OCI-LY7 (cell line): ENCODE measurements around the gene FAM171A1. TPM values are rescaled to one million over a fixed set of nuclear protein-coding genes. Genes with fewer than 3 reads are reported as not detected.

Experiments
- BruUV-seq: library from RNA; stranded (reverse); fragments of 400-500 nt; replicated peaks from 2 replicates; lab custom pipeline; 2021; lab: Mats Ljungman, UMichigan
- CTCF ChIA-PET: fragments of 300-600 bp; sonication (Branson Sonifier 250); formaldehyde crosslinking; loops from one replicate; lab custom pipeline; 2022; ENCODE audit warnings: antibody characterized with exemption; ENCODE audit not compliant: unreplicated experiment; lab: Charles Lee
- POLR2A ChIA-PET: fragments of 300-600 bp; sonication (Branson Sonifier 250); formaldehyde crosslinking; loops from one replicate; lab custom pipeline; 2022; ENCODE audit warnings: antibody characterized with exemption; lab: Charles Lee
- DNase-seq: peaks from one replicate; pipeline ENCODE4 v3.0.0-alpha.2; 2015; ENCODE audit warnings: low spot score
- H2AFZ ChIP-seq: fragments of 200-600 bp; sonication (generic), shearing (Covaris generic); 2 replicates; pipeline ENCODE4 v1.6.1; 2014; ENCODE audit warnings: mild to moderate bottlenecking, antibody characterized with exemption, low read length, moderate library complexity
- H3K27ac ChIP-seq: fragments of 200-600 bp; sonication (generic); 2 replicates; pipeline ENCODE4 v1.5.1; 2014; ENCODE audit warnings: mixed run types, low read depth, mild to moderate bottlenecking, moderate library complexity, low read length, inconsistent platforms; ENCODE audit not compliant: poor library complexity, severe bottlenecking
- H3K36me3 ChIP-seq: fragments of 200-600 bp; sonication (generic); 2 replicates; pipeline ENCODE4 v1.6.1; 2014; ENCODE audit warnings: mild to moderate bottlenecking, antibody characterized with exemption, low read length, moderate library complexity, mixed read lengths; ENCODE audit not compliant: insufficient read depth
- H3K4me1 ChIP-seq: fragments of 200-600 bp; sonication (generic); 2 replicates; pipeline ENCODE4 v1.5.1; 2014; ENCODE audit warnings: mild to moderate bottlenecking, low read length; ENCODE audit not compliant: insufficient read depth, poor library complexity, severe bottlenecking
- H3K4me2 ChIP-seq: fragments of 200-600 bp; sonication (generic); 2 replicates; pipeline ENCODE4 v1.6.1; 2014; ENCODE audit warnings: mild to moderate bottlenecking, low read length
- H3K4me3 ChIP-seq: fragments of 200-600 bp; sonication (generic); 2 replicates; pipeline ENCODE4 v1.5.1; 2014; ENCODE audit warnings: mild to moderate bottlenecking, low read depth, low read length; ENCODE audit not compliant: poor library complexity, severe bottlenecking
- H3K79me2 ChIP-seq: fragments of 200-600 bp; sonication (generic); 2 replicates; pipeline ENCODE4 v1.6.1; 2016; ENCODE audit warnings: low read depth, mild to moderate bottlenecking, low read length, moderate library complexity, mixed read lengths; ENCODE audit not compliant: insufficient read depth
- H3K9me2 ChIP-seq: fragments of 200-600 bp; sonication (generic); 2 replicates; pipeline ENCODE4 v1.6.1; 2016; ENCODE audit warnings: mild to moderate bottlenecking, low read length, mixed read lengths; ENCODE audit not compliant: insufficient read depth
- H3K9me3 ChIP-seq: fragments of 200-600 bp; sonication (generic); 2 replicates; pipeline ENCODE4 v1.6.1; 2014; ENCODE audit warnings: mild to moderate bottlenecking, mixed run types, low read length, mixed read lengths
- H4K20me1 ChIP-seq: fragments of 200-600 bp; sonication (generic); 2 replicates; pipeline ENCODE4 v1.6.1; 2014; ENCODE audit warnings: mild to moderate bottlenecking, antibody characterized with exemption, low read length, moderate library complexity, mixed read lengths; ENCODE audit not compliant: insufficient read depth
- EZH2phosphoT487 ChIP-seq: fragments of 200-600 bp; sonication (generic); IDR thresholded peaks from 2 replicates; pipeline ENCODE4 v1.6.1; 2018; ENCODE audit warnings: low read depth, borderline replicate concordance, mild to moderate bottlenecking, mixed run types, antibody characterized with exemption, low read length, moderate library complexity, mixed read lengths
- intact Hi-C: fragments of 100-400 bp; cut with micrococcal nuclease; formaldehyde crosslinking; loops from one replicate; pipeline ENCODE4 v1.10.0; 2022; ENCODE audit not compliant: unreplicated experiment
- total RNA-seq, 2 experiments: library from RNA; depleted of rRNA in 1 of 2; stranded (reverse); fragments of >200 nt in 1 of 2; shearing (Covaris generic) in 1 of 2; gene quantifications; 2 replicates each; pipeline ENCODE4 v1.2.3, GENCODE V29; 2014 to 2022
- TF ChIP-seq, protein P1 (sequence below): fragments of 200-600 bp; sonication (generic); conservative IDR thresholded peaks from 2 replicates; pipeline ENCODE4 v1.5.1; 2014; ENCODE audit warnings: mild to moderate bottlenecking, antibody characterized with exemption, low read length, moderate library complexity, mixed read lengths

Gene FAM171A1
- total RNA-seq, 2 experiments from 2014 or later: not detected

DNA sequence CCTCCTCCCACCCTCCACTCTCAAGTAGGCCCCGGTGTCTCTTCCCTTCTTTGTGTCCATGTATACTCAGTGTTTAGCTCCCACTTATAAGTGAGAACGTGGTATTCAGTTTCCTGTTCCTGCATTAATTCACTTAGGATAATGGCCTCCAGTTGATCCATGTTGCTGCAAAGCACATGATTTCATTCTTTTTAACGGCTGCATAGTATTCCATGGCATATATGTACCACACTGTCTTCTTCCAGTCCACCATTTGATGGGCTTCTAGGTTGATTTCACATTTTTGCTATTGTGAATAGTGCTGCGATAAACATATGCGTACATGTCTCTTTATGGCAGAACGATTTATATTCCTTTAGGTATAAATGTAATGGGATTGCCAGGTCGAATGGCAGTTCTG, 51.0 kb downstream of the FAM171A1 start:
- Histone ChIP-seq H2AFZ (no peak overlapping the region), H3K36me3 (no peaks in the 10 kb centered on the region), H4K20me1 (no peaks in the 10 kb centered on the region), H3K4me1 (no peaks in the 10 kb centered on the region), H3K79me2 (no peaks in the 10 kb centered on the region), H3K9me2 (no peaks in the 10 kb centered on the region), H3K27ac (no peak overlapping the region), H3K4me3 (no peak overlapping the region), H3K9me3 (no peaks in the 10 kb centered on the region), H3K4me2 (no peak overlapping the region)
- no peak for TF ChIP-seq EZH2phosphoT487
- TF ChIP-seq, protein P1, sequence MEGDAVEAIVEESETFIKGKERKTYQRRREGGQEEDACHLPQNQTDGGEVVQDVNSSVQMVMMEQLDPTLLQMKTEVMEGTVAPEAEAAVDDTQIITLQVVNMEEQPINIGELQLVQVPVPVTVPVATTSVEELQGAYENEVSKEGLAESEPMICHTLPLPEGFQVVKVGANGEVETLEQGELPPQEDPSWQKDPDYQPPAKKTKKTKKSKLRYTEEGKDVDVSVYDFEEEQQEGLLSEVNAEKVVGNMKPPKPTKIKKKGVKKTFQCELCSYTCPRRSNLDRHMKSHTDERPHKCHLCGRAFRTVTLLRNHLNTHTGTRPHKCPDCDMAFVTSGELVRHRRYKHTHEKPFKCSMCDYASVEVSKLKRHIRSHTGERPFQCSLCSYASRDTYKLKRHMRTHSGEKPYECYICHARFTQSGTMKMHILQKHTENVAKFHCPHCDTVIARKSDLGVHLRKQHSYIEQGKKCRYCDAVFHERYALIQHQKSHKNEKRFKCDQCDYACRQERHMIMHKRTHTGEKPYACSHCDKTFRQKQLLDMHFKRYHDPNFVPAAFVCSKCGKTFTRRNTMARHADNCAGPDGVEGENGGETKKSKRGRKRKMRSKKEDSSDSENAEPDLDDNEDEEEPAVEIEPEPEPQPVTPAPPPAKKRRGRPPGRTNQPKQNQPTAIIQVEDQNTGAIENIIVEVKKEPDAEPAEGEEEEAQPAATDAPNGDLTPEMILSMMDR: no peak
- no TSS peak for BruUV-seq
- no peak for DNase-seq
- POLR2A ChIA-PET: no interaction called here
- CTCF ChIA-PET: no interaction called here
- intact Hi-C loops: no loop called here

DNA sequence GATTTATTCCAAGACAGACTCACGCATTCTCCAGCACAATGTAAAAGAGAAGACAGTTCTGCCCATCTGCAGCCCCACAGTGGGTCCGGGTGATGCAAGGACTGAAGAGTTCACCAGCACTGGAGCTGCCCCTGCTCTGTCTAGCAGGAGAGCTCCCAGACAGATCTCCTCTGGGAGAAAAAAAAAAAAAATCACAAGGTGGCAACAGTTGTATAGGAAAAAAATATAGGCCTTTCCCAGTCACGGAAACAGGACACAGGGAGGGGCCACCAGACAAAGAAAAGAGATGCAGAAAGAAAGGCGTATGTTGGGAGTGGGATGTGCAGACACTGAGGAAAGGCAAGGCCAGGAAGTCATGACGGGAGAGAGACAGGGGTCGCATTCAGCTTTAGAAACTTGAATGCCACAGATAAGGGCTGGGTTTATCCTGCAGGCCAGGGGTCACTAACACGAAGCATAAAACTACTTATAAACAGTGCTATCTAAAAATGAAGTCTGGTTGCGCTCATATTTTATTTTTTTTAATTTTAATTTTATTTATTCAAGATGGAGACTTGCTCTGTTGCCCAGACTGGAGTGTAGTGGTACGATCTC, 54.1 kb downstream of the FAM171A1 start:
- intact Hi-C loops: no loop called here
- BruUV-seq: no TSS peak
- CTCF ChIA-PET: interaction anchor here (0.6 kb wide), 1 partner anchor 271 kb away, joined by 4 read pairs; no protein-coding TSS in a partner anchor

DNA sequence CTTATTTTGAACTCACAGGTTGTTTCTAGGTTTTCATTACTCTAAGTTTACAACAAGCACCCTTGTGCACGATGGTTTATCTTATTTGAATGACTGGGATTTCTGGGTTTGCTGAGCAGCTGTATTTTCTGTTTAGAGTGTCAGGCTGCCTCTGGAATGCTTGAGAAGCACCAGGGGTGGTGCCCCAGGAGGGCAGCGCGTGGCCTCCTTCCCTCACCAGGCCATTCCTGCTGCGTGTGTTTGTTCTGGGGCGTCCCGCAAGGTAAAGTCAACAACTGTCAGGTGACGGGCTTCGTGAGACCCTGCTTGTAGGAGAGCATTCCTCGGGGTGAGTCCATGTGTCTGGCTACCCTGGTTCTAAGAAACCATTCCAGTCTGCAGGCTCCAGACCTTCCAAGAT, 54.9 kb downstream of the FAM171A1 start:
- H3K9me2 ChIP-seq: no peaks in the 10 kb centered on the region
- ChIA-PET POLR2A (no interaction called here), CTCF (no interaction called here)
- H2AFZ ChIP-seq: no peak overlapping the region
- no TSS peak for BruUV-seq
- H3K9me3 ChIP-seq: no peaks in the 10 kb centered on the region
- no peaks in the 10 kb centered on the region for H4K20me1 ChIP-seq
- no peak for DNase-seq
- H3K4me2 ChIP-seq: no peak overlapping the region
- intact Hi-C loops: no loop called here
- H3K4me1 ChIP-seq: no peaks in the 10 kb centered on the region
- H3K79me2 ChIP-seq: no peaks in the 10 kb centered on the region
- no peak overlapping the region for H3K27ac ChIP-seq
- no peak for TF ChIP-seq EZH2phosphoT487
- TF ChIP-seq, protein P1: no peak
- H3K4me3 ChIP-seq: no peak overlapping the region
- no peaks in the 10 kb centered on the region for H3K36me3 ChIP-seq

More for the DNA sequence above, 54.1 kb downstream of the FAM171A1 start:
- Histone ChIP-seq H4K20me1 (no peaks in the 10 kb centered on the region), H3K36me3 (no peaks in the 10 kb centered on the region), H3K79me2 (no peaks in the 10 kb centered on the region), H3K4me3 (no peak overlapping the region), H3K9me3 (no peaks in the 10 kb centered on the region), H3K4me1 (no peaks in the 10 kb centered on the region), H3K9me2 (no peaks in the 10 kb centered on the region), H3K4me2 (no peak overlapping the region), H2AFZ (no peak overlapping the region), H3K27ac (no peak overlapping the region)
- POLR2A ChIA-PET: no interaction called here
- DNase-seq: no peak
- TF ChIP-seq EZH2phosphoT487: no peak
- TF ChIP-seq, protein P1: no peak
